Heart right ventricle (tissue), 16 donors: ENCODE measurements around the gene GATD1. TPM values are rescaled to one million over a fixed set of nuclear protein-coding genes. Genes with fewer than 3 reads are reported as not detected.
A peak's percentile ranks its signal among the peaks of the same experiment; 100 is the strongest.

Source experiments
- ATAC-seq, 8 donors: fragments of 200-7000 bp; cut with Tn5 transposase; one replicate each; pipeline ENCODE4 v1.9.1; 2020; ENCODE audit warnings: mild to moderate bottlenecking in 8 of 8, moderate library complexity in 8 of 8, moderate number of reproducible peaks in 1 of 8
- DNase-seq, 2 donors: peaks; one replicate each; pipeline ENCODE4 v3.0.0-alpha.2; 2020
- H3K27ac ChIP-seq, 10 donors: fragments of 200-600 bp; sonication (generic) in 2 of 10; one replicate each; pipeline versions ENCODE4 v1.5.0 to v1.8.0; 2020 to 2022; ENCODE audit warnings: mild to moderate bottlenecking in 3 of 10
- H3K27me3 ChIP-seq, 7 donors: fragments of 200-600 bp; one replicate each; pipeline ENCODE4 v1.8.0; 2021 to 2022; ENCODE audit warnings: mild to moderate bottlenecking in 2 of 7
- H3K36me3 ChIP-seq, 9 donors: fragments of 200-600 bp; sonication (generic) in 1 of 9; one replicate each; pipeline versions ENCODE4 v1.5.0 to v1.8.0; 2020 to 2022; ENCODE audit warnings: mild to moderate bottlenecking in 2 of 9
- H3K4me1 ChIP-seq, 9 donors: fragments of 200-600 bp; sonication (generic) in 1 of 9; one replicate each; pipeline versions ENCODE4 v1.5.0 to v1.8.0; 2020 to 2022; ENCODE audit warnings: mild to moderate bottlenecking in 4 of 9
- H3K4me3 ChIP-seq, 10 donors: fragments of 200-600 bp; sonication (generic) in 2 of 10; one replicate each; pipeline versions ENCODE4 v1.5.0 to v1.8.0; 2020 to 2022; ENCODE audit warnings: mild to moderate bottlenecking in 7 of 10, moderate library complexity in 2 of 10
- H3K9me3 ChIP-seq, 11 donors: fragments of 200-600 bp in 10 of 11; sonication (generic) in 2 of 11; one replicate each; pipeline versions ENCODE4 v1.5.0 to v1.8.0; 2013 to 2022; ENCODE audit warnings: mild to moderate bottlenecking in 2 of 11, control low read depth in 1 of 11, moderate library complexity in 1 of 11
- WGBS, 2 donors: extraction: QIAGEN DNeasy Blood & Tissue Kit; methylation state at CpG; one replicate each; pipeline ENCODE4 v1.1.7; 2013; ENCODE audit warnings: inconsistent platforms in 1 of 2; 5-methylcytosine and 5-hydroxymethylcytosine counted together
- intact Hi-C, 10 donors: fragments of 100-400 bp; cut with DNase I; formaldehyde crosslinking; loops; one replicate each; pipeline versions ENCODE4 v1.11.1 to v1.14.2; 2022
- polyA plus RNA-seq, 2 donors: library from polyadenylated mRNA; stranded (reverse); fragments of 200-250 nt; gene quantifications; one replicate each; pipeline ENCODE4 v1.2.3, GENCODE V29; 2013
- total RNA-seq, 10 donors: library from RNA; stranded (reverse); fragmentation: NEBNext Ultra II Directional in 3 of 10; extraction: Animal tissue kit (Norgen Biotek cat#: 25700) in 3 of 10; gene quantifications; one replicate each; pipeline versions ENCODE4 v1.2.1 to v1.2.4, GENCODE V29; 2021 to 2023
- TF ChIP-seq, protein P1 (sequence below), 9 donors: fragments of 200-600 bp; sonication (generic) in 2 of 9; IDR thresholded peaks; one replicate each; pipeline versions ENCODE4 v1.5.0 to v1.8.0; 2021 to 2022; ENCODE audit warnings: antibody characterized with exemption in 9 of 9, mild to moderate bottlenecking in 5 of 9, moderate library complexity in 1 of 9
- donor health status: Arrhythmogenic right ventricular cardiomyopathy.
- donor health status: ischemic (EF 13 %, LVEDD 7.1; RV severe dilation, severe dysfunction).
- donor health status: healthy with polysubstance abuse.
- donor health status: DM: no; HTN: yes; CAD: no.
- donor health status: DM: no; HTN: no; CAD: no.
- donor health status: ischemic (EF 25% LVEDD 6.9; RV normal size, moderate dysfunction).
- donor health status: ischemic (EF 25% LVEDD 5.7; RV mildly dilated, moderate dysfunction).
- donor health status: healthy.
- donor health status: DM: yes; HTN: yes; CAD: no.
- donor health status: Ischemic cardiomyopathy.
- donor health status: ischemic (EF 35%, LVEDD 5.7; RV mildly dilated, moderate dysfunction).
- donor health status: nonischemic (EF 11% LVEDD 7.7; RV severe dilation, severe dysfunction).
- donor health status: DM: yes; HTN: yes; CAD: no.
- donor health status: PGD.
- donor health status: ischemic (EF 29% LVEDD 5.4; RV normal size, mild dysfunction).
- donor health status: nonischemic (EF 23%, LVEDD 6.1; RV moderate dilation, normal function).

GATD1 gene
- total and polyA plus RNA-seq, 12 donors, result 15.0 to 32.4 (median 26.0) TPM

DNA sequence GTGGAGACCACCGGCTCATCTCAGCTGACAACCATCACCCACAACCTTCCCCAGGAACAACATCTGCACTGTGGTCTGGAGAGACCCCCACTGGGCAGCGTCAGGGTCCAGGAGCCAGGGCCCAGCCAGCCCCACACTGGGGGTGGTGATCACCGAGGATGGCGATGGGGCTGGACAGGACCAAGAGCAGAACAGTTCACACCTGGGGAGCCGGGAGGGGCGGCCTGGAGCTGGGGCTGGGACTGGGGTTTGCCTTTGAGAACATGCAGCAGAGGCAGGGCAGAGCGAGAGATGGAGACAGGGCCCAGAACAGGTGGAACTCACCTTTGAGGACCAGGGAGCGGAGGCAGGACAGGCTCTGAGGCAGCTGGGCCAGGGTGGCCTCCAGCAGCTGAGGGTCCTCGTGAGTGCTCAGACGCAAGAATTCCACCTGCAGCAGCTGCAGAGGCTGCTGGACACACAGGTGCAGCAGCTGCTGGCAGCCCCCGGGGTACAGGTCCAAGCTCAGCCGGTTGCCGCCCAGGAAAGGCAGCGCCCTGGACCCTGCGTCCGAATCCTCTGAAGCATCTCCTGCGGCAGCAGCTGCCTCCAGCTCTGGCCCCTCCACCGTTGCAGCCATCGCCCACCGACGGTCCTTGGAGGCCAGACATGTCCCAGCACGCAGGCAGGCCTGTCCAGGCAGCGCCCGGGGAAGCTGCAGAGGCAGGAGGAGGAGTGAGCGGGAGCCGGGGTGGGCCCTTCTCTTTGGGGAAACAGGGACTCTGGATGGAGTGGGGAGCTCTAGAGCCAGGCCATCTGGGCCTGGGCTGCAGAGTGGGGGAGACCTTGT lies 26.7 kb upstream of the GATD1 start:
- Histone ChIP-seq H3K9me3 (no peaks in the 10 kb centered on the region), H3K4me3 (peak overlapping the region in 9 of 10 donors; percentile 42 to 85 (median 69)), H3K36me3 (peaks cover 0 to 41% (median 5%) of the 10 kb centered on the region in 9 donors), H3K27ac (peak overlapping the region in 8 of 10 donors; percentile 85 to 98 (median 94)), H3K27me3 (no peaks in the 10 kb centered on the region), H3K4me1 (peaks cover 10 to 43% (median 30%) of the 10 kb centered on the region in 9 donors)
- no peak for ATAC-seq
- TF ChIP-seq, protein P1, sequence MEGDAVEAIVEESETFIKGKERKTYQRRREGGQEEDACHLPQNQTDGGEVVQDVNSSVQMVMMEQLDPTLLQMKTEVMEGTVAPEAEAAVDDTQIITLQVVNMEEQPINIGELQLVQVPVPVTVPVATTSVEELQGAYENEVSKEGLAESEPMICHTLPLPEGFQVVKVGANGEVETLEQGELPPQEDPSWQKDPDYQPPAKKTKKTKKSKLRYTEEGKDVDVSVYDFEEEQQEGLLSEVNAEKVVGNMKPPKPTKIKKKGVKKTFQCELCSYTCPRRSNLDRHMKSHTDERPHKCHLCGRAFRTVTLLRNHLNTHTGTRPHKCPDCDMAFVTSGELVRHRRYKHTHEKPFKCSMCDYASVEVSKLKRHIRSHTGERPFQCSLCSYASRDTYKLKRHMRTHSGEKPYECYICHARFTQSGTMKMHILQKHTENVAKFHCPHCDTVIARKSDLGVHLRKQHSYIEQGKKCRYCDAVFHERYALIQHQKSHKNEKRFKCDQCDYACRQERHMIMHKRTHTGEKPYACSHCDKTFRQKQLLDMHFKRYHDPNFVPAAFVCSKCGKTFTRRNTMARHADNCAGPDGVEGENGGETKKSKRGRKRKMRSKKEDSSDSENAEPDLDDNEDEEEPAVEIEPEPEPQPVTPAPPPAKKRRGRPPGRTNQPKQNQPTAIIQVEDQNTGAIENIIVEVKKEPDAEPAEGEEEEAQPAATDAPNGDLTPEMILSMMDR (IDR thresholded peaks at IDR 0.05), result no peak
- WGBS, 2 donors, result 52 to 60% methylated on average over 26 of the region's 26 CpGs
- intact Hi-C loops, result no loop called here
- peak in 1 of 2 donors; percentile 23 for DNase-seq

DNA sequence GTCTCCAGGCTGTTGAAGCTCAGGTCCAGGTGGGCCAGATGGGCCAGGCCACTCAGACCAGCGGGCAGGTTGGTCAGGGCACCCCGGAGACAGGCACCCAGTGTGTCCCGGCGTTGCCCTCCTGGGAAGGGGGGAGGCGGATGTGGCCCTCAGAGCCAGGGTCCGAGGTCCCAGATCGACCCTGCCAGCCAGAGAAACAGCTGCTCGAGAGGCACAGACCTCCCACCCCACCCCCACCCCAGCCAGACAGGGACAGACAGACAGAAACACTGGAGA lies 26.1 kb upstream of the GATD1 start:
- peaks cover 0 to 42% (median 5%) of the 10 kb centered on the region in 9 donors for H3K36me3 ChIP-seq
- H3K9me3 ChIP-seq, result no peaks in the 10 kb centered on the region
- intact Hi-C loops, result no loop called here
- WGBS, 2 donors, result 89 to 92% methylated on average over 8 of the region's 8 CpGs
- H3K4me1 ChIP-seq, result peaks cover 10 to 41% (median 26%) of the 10 kb centered on the region in 9 donors
- H3K27me3 ChIP-seq, result no peaks in the 10 kb centered on the region
- H3K4me3 ChIP-seq, result no peak overlapping the region
- H3K27ac ChIP-seq, result no peak overlapping the region
- TF ChIP-seq, protein P1 (IDR thresholded peaks at IDR 0.05), result no peak
- ATAC-seq (no peak), DNase-seq (no peak)

DNA sequence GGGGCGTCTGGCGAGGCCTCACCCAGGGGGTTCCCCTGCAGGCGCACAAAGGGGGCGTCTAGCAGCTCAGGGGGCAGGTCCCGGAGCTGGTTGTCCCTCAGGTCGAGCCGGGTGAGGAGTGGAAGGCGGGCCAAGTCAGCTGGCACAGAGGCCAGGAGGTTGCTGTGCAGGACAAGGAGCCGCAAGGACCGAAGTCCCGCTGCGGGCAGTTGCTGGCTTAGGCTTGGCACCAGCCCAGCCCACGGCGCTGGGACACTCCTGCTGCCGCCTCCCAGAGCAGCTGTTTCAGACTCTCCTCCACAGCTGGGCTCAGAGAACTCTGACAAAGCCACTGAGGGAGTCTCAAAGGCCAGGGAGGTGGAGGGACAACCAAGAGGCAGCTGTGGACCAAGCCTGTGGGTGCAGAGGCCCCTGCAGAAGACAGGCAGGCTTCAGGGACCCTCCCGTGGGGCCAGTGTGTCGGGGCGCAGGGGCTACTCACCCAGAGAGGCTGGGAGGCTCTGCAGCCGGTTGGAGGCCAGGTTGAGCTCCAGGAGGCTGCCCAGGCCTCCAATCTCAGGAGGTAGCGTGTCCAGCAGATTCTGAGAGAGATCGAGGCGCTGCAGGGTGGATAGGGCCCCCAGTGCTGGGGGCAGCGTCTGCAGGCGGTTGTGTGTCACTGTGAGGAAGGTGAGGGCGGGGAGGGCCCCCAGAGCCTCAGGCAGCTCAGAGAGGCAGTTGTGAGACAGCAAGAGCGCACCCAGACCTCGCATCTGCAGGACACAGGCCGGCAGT lies 25.6 kb upstream of the GATD1 start:
- Histone ChIP-seq H3K4me3 (no peak overlapping the region), H3K27me3 (no peaks in the 10 kb centered on the region), H3K36me3 (peaks cover 0 to 42% (median 5%) of the 10 kb centered on the region in 9 donors), H3K9me3 (no peaks in the 10 kb centered on the region), H3K27ac (no peak overlapping the region), H3K4me1 (peaks cover 10 to 38% (median 25%) of the 10 kb centered on the region in 9 donors)
- DNase-seq, result peak in 1 of 2 donors; percentile 17
- 93 to 94% methylated on average over 28 of the region's 28 CpGs for WGBS, 2 donors
- TF ChIP-seq, protein P1 (IDR thresholded peaks at IDR 0.05), result no peak
- no peak for ATAC-seq
- intact Hi-C loops, result no loop called here

DNA sequence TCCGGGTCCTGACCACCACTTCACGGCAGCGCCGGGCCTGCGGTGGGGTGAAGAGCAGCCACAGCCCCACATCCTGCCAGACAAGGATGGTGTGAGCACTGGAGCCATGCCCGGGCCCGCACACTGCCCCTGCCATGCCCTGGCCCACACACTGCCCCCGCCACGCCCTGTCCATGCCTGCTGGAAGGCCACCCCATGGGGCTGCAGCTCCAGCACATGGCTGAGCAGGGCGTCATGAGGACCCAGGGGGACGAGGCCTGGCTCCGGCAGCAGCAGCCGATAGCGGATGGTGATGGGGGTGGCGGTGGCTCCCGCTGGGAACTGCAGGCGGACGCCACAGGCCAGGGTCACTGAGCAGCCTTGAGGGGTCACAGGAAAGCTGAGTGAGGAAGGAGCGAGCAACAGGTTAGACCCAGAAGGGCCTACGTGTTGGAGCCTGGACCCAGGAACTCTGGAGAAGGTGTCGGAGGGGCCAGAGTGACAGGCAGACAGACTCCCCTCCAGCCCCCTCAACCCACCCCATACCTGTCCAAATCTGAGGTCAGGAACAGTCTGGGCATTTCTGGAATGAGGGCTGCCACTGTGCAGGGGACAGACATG lies 24.8 kb upstream of the GATD1 start:
- intact Hi-C loops, result no loop called here
- no peak for DNase-seq
- peaks cover 0 to 42% (median 5%) of the 10 kb centered on the region in 9 donors for H3K36me3 ChIP-seq

More for the DNA sequence above, 24.8 kb upstream of the GATD1 start:
- H3K4me1 ChIP-seq, result peaks cover 9 to 40% (median 30%) of the 10 kb centered on the region in 9 donors
- no peaks in the 10 kb centered on the region for H3K27me3 ChIP-seq
- H3K9me3 ChIP-seq, result no peaks in the 10 kb centered on the region
- ATAC-seq, result no peak
- no peak overlapping the region for H3K27ac ChIP-seq
- WGBS, 2 donors, result 97% methylated on average over 21 of the region's 21 CpGs
- no peak overlapping the region for H3K4me3 ChIP-seq
- TF ChIP-seq, protein P1 (IDR thresholded peaks at IDR 0.05), result no peak
